T-helper 9 cell (primary cell): ENCODE measurements around the gene KLHL4.
"Not testable (repeated sequence)": the region's sequence is repeated elsewhere in the genome, so short reads cannot be mapped to it uniquely, and the experiment has no call there.

Source experiments
- DNase-seq: peaks from one replicate; pipeline ENCODE4 v3.0.0-alpha.2; 2020
- total RNA-seq, 2 donors: gene quantifications; one replicate each; lab custom pipeline; 2026; lab: John Stamatoyannopoulos, UW

The KLHL4 gene
- total RNA-seq, result 0 to 1.8 reads per million in 2 donors

DNA sequence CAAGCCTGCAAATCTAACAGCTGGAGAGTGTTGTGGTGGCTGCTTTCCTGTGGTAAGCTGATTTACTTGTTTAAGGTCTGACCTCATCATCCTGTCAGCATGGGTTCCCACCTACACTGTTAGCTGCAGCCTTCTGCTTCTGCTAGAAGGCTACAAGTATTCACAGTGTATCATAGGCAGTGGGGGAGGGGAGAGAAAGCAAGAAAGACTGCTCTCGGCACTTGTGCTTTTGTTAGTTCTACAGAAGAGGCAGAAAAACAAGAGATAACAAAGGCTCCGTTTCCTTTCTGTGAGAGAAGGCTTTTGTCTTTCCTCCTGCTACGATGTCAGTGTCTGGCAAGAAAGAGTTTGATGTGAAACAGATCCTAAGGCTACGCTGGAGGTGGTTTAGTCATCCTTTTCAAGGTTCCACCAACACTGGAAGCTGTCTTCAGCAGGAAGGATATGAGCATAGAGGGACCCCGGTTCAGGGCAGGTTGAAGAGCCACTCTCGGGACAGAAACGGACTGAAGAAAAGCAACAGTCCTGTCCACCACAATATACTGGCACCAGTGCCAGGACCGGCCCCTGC lies at the start of gene KLHL4:
KLHL4 (plus strand) TSS at position 232 of the 571 bp plus-strand sequence; CDS start at position 324, 92 bp downstream.
- DNase-seq, result no peak

GRCh38 chrX:87468941-87469340 lies 48.7 kb upstream of the KLHL4 start:
- DNase-seq, result no peak

- no peak for DNase-seq
Observed at GRCh38 chrX:87475793-87476192, 41.8 kb upstream of the KLHL4 start.

- not testable (repeated sequence) for DNase-seq
Observed at GRCh38 chrX:87478703-87479102, 38.9 kb upstream of the KLHL4 start.

DNA sequence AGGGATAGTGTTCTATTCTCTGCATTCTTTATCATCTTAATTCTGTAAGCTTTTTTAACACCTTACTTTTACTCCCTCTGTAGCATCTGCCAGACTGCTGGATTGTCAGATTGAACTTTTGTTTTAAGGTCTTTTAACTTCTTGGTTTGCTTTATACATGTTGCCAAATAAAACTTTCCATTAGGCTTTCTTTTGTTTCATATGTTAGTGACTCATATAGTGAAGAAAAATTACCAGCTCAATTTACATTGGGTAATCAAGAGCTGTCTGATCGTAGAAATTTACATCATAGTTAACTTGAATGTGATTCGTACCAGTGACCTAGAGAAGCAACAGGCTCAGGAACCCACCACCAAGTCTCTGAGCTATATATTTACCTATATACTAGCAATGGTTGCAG lies 28.5 kb upstream of the KLHL4 start:
- no peak for DNase-seq

DNA sequence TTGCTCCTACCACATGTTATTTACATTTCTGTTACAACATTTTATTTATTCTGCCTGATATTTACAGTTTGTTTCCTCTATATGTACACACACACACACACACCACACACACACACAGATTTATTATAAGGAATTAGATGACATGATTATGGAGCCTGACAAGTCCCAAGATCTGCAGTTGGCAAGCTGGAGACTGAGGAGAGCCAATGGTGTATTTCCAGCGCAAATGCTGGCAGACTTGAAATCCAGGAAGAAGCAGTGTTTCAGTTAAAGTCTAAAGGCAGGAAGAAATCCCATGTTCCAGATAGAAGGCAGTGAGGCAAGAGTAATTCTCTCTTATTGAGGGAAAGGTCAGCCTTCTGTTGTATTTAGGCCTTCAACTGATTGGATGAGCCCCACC lies 1.8 kb upstream of the KLHL4 start:
- DNase-seq, result no peak

DNA sequence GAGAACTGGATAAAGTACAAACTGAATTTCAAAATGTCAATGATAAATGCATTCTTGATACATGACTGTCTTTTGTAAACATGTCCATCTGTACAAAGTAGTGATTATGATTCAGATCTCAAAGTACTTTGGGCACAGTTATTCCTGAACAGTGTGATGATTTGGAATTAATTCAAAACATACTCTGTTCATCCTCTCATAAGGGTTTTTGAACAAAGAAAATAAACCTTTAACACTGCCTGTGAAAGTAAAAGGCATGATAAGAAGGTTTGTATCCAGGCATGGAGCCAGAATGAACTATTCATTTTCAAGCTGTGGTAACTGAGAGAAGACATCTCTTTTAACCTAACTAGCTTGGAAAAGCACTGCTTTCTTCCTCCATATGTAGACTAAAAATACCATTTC lies 883 bp upstream of the KLHL4 start:
- no peak for DNase-seq

- DNase-seq, result no peak
Observed at GRCh38 chrX:87518504-87518903, 902 bp downstream of the KLHL4 start.

DNA sequence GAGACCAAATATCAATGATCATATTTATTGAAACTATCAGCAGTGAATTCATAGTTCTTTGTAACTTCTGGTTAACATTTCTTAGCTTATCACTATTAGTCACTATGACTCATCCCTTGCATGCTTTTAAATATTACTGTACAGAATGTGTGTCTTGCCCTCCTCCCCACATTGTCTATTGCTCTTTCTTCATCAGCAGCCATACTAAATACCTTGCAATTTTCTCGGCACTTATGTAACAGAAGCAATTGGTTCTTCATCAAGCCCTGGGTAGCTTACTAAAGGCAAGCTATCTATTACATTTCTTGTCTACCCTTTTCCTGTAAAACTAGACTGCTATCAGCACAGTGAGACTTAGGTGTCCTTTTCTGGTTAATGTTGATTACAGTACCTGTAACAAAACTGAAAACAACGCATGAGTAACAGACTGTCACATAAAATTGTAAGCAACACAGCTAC lies 8.2 kb downstream of the KLHL4 start:
- DNase-seq, result no peak

DNA sequence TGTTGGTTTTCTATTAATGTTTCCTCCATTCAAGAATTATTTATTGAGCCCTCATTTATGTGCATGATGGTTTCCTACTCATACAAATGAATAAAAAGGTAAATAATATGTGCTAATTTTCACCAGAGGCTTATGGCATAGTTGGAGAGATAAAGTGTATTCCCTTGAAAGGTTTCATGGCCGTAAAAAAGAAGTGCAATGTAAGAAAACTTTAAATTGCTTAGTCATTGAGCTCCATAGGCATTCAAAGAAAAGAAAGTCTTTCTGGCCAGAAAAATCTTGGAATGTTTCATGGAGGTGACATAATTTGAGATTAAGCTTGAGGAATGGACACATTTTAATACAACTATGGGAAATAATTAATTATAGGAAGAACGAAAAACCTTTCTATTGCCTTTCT lies 8.7 kb downstream of the KLHL4 start:
- no peak for DNase-seq

DNA sequence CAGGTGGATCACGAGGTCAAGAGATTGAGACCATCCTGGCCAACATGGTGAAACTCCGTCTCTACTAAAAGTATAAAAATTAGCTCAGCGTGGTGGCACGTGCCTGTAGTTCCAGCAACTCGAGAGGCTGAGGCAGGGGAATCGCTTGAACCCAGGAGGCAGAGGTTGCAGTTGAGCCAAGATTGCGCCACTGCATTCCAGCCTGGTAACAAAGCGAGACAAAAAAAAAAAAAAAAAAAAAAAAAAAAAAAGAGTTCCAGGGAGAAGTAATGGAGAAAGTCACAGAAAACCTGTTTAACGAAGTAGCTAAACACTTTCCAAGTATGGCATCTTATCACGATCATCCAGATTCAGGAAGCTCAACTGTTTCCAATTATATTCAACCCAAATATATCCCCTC lies 10.9 kb downstream of the KLHL4 start:
- DNase-seq, result no peak

DNA sequence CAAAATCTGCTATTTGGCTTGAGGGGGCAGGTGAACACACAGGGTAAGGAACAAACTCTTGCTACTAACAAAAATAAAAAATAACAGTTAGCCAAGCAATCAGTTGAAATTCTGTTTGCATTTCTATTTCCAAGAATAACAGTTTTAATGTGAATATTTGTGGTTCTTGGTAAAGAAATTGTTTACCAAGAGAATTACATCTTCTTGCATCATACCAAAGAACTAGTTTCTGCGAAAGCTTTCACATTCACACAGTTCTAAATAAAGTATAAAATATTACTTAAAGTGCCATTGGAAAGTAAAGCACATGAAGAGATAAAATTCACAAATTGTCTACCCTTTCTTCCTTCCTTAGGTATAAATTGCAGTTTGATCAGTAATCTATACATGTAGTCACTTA lies 54.4 kb downstream of the KLHL4 start:
- no peak for DNase-seq

GRCh38 chrX:87572901-87573300 lies 55.3 kb downstream of the KLHL4 start:
- no peak for DNase-seq

DNA sequence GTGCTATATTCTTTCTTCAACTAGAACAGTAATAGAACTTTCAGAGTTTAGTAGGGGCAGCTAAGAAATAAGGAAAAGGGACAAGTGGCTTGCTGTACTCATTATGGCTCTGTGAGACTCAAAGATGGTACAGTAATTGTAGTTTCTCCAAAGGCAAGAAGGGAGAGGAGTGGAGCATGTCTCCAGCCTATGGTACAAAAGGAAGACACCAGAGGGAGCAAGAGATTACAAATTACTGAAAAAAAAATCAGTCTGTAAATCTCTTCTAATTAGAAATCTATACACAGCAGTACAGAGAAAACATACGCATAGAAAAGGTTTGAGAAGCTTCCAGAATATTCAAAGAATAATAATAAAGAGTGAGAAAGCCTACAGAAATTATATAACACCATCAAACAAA lies 61.4 kb downstream of the KLHL4 start:
- DNase-seq, result no peak

- no peak for DNase-seq
Observed at GRCh38 chrX:87580862-87581261, 63.3 kb downstream of the KLHL4 start.

DNA sequence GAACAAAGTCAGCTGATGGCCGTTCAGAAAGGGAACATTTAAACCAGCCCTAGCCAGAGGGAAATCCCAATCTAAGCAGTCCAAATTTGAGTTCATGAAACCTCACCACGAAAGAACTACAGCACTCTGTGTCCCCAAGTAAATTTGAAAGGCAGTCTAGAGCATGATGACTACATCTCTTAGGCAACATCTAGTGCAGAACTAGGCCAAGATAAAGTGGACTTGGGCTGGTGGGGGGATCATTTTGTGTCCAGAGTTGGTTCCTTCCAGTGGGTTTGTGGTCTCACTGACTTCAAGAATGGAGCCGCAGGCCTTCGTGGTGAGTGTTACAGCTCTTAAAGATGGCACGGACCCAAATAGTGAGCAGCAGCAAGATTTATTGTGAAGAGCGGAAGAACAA lies 64.9 kb downstream of the KLHL4 start:
- DNase-seq, result no peak

GRCh38 chrX:87583679-87584078 lies 66.1 kb downstream of the KLHL4 start:
- DNase-seq, result no peak

DNA sequence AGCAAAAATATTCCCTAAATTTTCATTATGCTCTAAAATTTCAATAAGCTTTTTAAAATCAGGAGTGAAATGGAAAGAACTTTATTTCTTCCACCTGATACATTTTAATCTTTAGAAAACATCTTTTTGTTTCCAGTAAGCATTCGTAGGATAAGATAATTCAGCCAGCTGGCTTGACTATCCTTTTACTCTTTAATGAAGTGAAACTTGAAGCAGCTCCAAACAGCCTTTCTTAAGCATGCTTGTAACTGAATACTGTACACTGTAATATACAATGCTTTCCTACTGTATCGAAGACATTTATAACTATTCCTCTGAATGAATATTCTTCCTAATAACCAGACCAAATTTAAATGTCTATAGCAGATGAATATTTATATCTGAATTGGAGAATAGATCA lies 98.8 kb downstream of the KLHL4 start:
- no peak for DNase-seq

DNA sequence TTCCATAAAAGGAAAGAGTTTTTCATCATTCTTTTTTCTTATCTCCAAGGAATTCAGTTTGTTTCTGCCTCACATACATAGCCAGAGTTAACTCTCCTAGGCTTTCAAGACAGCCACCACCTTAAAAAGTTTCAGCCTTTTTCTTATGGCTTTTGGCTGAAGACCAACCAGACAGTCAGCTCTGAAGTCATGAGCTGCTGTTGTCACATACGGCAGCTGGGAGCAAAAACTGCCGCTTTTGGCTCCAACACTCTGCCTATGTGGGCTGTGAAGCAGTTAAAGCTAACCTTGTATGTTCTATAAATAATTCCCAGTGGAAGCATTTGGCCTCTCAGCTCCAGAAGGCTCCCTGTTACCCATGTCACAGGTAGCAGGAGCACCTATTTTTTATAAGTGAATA lies 104.1 kb downstream of the KLHL4 start:
- DNase-seq, result no peak

- DNase-seq, result no peak
Observed at GRCh38 chrX:87626996-87627395, 109.4 kb downstream of the KLHL4 start.

- DNase-seq, result no peak
Observed at GRCh38 chrX:87634361-87634760, 116.8 kb downstream of the KLHL4 start.

DNA sequence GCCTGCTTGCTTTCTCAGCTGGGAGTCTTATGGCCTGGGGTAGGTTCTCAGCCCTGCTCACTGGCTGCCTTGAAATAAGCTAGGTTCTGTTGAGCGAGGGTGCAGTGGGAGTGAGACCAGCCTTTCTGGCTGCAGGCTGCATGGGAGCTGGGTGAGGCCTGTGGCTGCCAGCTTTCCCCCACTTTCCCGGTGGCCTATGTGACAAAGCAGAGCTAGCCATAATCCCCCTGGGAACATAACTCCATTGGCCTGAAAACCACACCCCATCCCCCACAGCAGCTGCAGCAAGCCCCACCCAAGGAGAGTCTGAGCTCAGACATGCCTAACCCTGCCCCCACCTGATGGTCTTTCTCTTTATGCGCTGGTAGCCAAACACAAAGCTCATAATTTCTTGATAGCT lies 118.9 kb downstream of the KLHL4 start:
- no peak for DNase-seq

GRCh38 chrX:87641439-87641838 lies 123.8 kb downstream of the KLHL4 start:
- DNase-seq, result not testable (repeated sequence)

DNA sequence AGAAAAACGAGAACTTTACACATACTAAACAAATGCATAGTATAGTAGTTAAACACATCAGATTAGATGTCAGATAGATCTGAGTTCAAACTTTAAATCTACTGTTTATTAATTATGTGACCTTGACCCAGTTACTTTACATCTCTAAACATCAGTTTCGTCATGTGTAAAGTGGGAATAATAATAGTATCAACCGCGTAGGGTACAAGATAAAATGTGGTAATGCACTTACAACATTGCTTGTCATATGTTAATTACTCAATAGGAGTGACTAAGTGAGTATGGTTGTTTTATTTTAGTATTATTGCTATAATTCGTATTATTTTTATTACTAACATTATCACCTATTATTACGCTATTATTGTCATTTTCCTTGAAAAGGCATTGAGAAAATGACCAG lies 144.2 kb downstream of the KLHL4 start:
- no peak for DNase-seq

GRCh38 chrX:87663421-87663820 lies 145.8 kb downstream of the KLHL4 start:
- no peak for DNase-seq
